Measurements from ENCODE around the gene MYRFL. TPM values are rescaled to one million over a fixed set of nuclear protein-coding genes. Genes with fewer than 3 reads are reported as not detected.

MYRFL gene
- total RNA-seq, 4 donors from 2014 or later = 0.17 to 1.8 (median 0.44) TPM; not detected in 1

DNA sequence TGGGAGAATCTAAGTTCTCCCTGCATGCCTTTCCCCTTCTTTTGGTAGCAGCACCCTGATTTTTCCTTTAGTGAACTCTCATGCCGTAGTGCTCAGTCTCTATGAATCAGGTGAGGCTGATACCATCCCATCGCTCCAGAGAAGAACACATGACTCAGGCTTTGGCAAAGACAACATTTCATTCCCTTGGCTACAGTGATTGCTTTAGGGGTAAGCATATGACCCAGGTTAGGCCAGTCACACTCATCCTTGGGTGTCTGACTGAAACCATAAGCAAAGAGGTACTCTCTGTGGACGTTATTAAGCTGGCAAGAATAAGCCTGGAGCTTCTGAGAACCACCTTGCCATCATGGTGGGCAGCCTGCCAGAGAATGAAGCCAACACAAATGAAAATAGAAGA lies 141.8 kb downstream of the MYRFL start:
- TF ChIP-seq, protein P1, sequence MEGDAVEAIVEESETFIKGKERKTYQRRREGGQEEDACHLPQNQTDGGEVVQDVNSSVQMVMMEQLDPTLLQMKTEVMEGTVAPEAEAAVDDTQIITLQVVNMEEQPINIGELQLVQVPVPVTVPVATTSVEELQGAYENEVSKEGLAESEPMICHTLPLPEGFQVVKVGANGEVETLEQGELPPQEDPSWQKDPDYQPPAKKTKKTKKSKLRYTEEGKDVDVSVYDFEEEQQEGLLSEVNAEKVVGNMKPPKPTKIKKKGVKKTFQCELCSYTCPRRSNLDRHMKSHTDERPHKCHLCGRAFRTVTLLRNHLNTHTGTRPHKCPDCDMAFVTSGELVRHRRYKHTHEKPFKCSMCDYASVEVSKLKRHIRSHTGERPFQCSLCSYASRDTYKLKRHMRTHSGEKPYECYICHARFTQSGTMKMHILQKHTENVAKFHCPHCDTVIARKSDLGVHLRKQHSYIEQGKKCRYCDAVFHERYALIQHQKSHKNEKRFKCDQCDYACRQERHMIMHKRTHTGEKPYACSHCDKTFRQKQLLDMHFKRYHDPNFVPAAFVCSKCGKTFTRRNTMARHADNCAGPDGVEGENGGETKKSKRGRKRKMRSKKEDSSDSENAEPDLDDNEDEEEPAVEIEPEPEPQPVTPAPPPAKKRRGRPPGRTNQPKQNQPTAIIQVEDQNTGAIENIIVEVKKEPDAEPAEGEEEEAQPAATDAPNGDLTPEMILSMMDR (IDR thresholded peaks at IDR 0.05; ENCODE audit: low read depth) = no peak

DNA sequence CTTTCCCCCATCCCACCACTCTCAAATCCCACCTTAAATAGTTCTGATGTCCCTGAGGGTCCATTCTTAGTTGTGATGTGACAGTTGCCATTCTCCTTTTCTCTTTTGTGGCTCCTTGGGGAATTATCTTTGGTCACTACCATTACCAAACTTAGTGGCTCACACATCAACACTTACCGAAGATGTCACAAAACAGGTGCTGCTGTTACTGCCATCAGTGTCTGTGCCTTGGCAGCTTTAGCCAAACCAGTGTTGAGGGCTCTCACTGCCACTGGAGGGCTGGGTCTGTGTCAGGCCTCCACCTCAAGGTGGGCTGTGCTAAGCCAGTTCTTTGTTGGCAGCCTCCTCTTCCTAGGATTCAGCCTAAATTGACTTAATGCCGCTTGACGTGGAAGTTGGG lies 144.0 kb downstream of the MYRFL start:
- TF ChIP-seq, protein P1 (IDR thresholded peaks at IDR 0.05; ENCODE audit: low read depth) = no peak

DNA sequence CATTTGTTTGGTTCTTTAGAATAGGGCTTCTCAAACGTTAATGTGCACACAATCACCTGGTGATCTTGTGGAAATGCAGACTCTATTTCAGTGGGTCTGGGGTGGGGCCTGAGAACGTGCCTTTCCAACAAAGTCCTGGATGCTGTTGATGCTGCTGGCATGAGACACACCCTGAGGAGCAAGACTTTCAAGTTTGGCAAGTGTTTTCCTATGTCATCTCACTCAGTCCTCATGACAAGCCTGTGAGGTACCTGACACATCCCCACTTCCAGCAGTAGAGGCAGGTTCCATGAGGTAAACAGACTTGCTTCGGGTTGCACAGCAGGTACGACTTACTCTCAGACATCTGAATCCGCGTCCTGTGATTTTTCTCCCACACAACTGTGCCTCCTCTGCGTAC lies 147.1 kb downstream of the MYRFL start:
- TF ChIP-seq, protein P1 (IDR thresholded peaks at IDR 0.05; ENCODE audit: low read depth) = no peak

DNA sequence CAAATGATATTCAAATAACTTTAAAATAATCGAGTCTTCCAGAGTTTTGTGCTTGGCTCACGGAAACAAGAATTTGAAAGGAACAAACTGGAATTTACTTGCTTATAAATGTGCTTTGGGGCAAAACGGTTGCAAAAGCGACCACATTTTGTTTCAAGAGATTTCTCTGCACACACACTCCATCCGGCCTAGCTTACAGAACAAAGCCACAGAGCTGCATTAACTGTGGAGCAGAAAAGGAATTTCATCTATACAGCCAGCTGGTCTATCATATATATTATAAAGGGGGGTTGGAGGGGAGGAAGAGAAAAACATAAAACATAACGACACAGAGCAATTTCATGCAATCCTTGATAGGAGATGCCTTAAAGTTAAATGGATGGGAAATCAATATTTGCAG lies 153.0 kb downstream of the MYRFL start:
- TF ChIP-seq, protein P1 (IDR thresholded peaks at IDR 0.05; ENCODE audit: low read depth) = no peak

DNA sequence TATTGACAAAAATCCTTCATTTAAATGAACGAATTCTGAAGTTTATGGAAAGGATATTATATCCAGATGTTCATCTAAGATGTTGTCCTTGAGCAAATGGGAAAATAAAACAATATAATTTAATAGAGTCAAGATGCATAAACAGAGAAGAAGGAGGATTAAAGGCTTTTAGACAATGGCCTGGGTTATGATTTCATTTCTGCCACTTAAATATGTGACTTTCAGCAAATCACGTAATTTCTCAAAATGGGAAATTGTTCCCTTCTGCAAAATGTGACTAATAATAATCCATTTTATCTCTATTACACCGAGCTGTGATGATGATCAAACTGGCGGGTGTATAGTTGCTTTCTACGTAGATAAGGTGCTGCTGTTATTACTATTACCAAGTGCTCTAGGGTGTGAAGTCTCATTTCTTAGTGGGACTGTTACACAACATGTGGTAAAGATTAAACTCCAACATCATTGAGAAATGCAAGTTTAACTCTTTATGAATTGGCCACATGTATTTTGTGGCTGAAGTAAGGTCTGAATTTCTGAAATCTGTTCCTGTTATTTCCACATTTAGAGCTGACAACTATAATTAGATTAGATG lies 157.0 kb downstream of the MYRFL start:
- TF ChIP-seq, protein P1 (IDR thresholded peaks at IDR 0.05; ENCODE audit: low read depth) = no peak

DNA sequence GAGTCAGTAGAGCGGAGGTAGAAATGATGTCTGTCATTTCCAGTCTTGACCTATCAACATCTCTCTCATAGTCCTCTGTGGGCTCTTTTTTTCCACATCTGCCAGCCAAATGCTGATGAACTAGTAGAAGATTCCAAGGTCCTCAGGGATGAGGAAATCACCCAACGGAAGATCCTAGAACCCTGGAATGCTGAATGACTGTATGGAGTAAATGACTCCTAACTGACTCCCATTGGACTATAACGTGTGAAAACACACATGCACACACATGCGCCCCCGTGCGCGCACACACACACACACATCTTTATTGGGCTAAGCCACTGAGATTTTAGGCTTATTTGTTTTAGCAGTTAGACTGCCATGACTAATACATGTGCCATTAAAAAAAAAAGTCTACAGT lies 159.2 kb downstream of the MYRFL start:
- TF ChIP-seq, protein P1 (IDR thresholded peaks at IDR 0.05; ENCODE audit: low read depth) = no peak

DNA sequence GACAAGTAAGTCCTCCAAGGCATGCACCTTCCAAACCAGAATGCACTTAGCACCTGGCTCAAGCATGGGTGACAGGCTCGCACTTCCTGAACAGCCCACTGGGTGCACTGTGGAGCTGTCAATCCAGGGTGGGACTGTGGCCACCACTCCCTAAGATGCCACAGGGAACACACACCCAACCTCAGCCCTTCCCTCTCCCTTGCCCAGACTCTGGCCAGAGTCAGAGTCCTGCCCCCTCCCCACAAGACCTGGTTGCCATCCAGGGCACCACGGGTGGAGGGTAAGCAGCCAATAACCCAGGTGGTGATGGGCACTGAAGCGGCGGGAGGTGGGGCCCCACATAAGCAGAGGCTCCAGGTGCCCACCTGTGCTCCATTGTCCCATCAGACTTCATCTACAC lies 160.6 kb downstream of the MYRFL start:
- TF ChIP-seq, protein P1 (IDR thresholded peaks at IDR 0.05; ENCODE audit: low read depth) = no peak

All from subcutaneous adipose tissue (tissue), 4 donors.